Neural progenitor cell (in vitro differentiated cells): ENCODE measurements around the gene CCDC184.

Source experiments
- CTCF ChIP-seq: fragments of 200-600 bp; sonication (generic); IDR thresholded peaks from 2 replicates; pipeline ENCODE4 v1.5.1; 2017; ENCODE audit warnings: antibody characterized with exemption, mild to moderate bottlenecking
- EZH2 ChIP-seq: fragments of 200-600 bp; sonication (generic); IDR thresholded peaks from 2 replicates; pipeline ENCODE4 v1.6.1; 2017; ENCODE audit warnings: antibody characterized with exemption, mild to moderate bottlenecking, moderate library complexity
- EZH2phosphoT487 ChIP-seq: fragments of 200-600 bp; sonication (generic); IDR thresholded peaks from 2 replicates; pipeline ENCODE4 v1.6.1; 2017; ENCODE audit warnings: antibody characterized with exemption

DNA sequence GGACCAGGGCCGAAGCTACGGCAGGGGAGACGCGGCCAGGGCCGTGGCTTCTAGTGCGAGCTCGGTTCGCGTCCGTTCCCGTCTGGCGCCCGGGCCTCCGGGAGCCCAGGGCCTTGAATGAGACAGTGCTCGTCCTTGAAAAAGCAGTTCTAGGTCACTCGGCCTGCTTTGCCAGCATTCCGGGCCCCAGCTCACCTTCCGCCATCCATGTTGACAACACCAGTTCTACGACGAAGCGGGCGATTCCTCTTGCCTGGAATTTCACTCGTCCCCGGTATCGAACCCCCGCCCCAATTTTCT lies 15.2 kb downstream of the CCDC184 start:
- TF ChIP-seq CTCF (no peak), EZH2phosphoT487 (no peak), EZH2 (no peak)
